Astrocyte of the cerebellum (primary cell): ENCODE measurements around the gene SIVA1.
"Not testable (repeated sequence)": the region's sequence is repeated elsewhere in the genome, so short reads cannot be mapped to it uniquely, and the experiment has no call there.

Experiments used
- DNase-seq: peaks from one replicate; pipeline ENCODE4 v3.0.0-alpha.2; 2011; ENCODE audit warnings: low read depth
- H3K4me3 ChIP-seq: 2 replicates; pipeline ENCODE4 v1.5.1; 2011; ENCODE audit warnings: mild to moderate bottlenecking, low read depth, low read length, moderate library complexity
- CTCF ChIP-seq: IDR thresholded peaks from 2 replicates; pipeline ENCODE4 v1.5.1; 2012; ENCODE audit warnings: low read length, low read depth, moderate library complexity, mild to moderate bottlenecking; ENCODE audit errors: missing control alignments
- in situ Hi-C: cut with HindIII; loops from 2 replicates; pipeline ENCODE4 v1.10.0; 2017; ENCODE audit warnings: low sequenced_read_pairs

SIVA1 gene

GRCh38 chr14:104724981-104725771, 27.8 kb upstream of the SIVA1 start:
- no peak overlapping the region for H3K4me3 ChIP-seq
- peak; percentile 23 for TF ChIP-seq CTCF
- DNase-seq, result no peak
- in situ Hi-C loops, result no loop called here

GRCh38 chr14:104725772-104726548, 27.0 kb upstream of the SIVA1 start:
- no peak for TF ChIP-seq CTCF
- DNase-seq, result no peak
- H3K4me3 ChIP-seq, result no peak overlapping the region
- in situ Hi-C loops, result no loop called here

GRCh38 chr14:104726600-104727451, 26.1 kb upstream of the SIVA1 start:
- DNase-seq, result no peak
- no peak for TF ChIP-seq CTCF
- in situ Hi-C loops, result no loop called here
- no peak overlapping the region for H3K4me3 ChIP-seq

- in situ Hi-C loops, result no loop called here
- no peak overlapping the region for H3K4me3 ChIP-seq
- no peak for DNase-seq
- no peak for TF ChIP-seq CTCF
These were observed 24.3 kb upstream of the SIVA1 start for GRCh38 chr14:104728631-104729030.

- H3K4me3 ChIP-seq, in situ Hi-C loops, DNase-seq: not testable (repeated sequence)
These were observed 23.6 kb upstream of the SIVA1 start for GRCh38 chr14:104729176-104729834.

GRCh38 chr14:104729835-104730181, 23.1 kb upstream of the SIVA1 start:
- H3K4me3 ChIP-seq, result no peak overlapping the region
- DNase-seq, result no peak
- in situ Hi-C loops, result no loop called here
- no peak for TF ChIP-seq CTCF
